ENCODE data around the gene SLC38A8.

Gene SLC38A8

GRCh38 chr16:84042308-84042878, at the start of gene SLC38A8:
TSS of gene SLC38A8 (minus strand) at chr16:84042795. CDS start at chr16:84042157, 638 bp downstream.
- H3K27ac ChIP-seq: no peak within 1 kb of the TSS
- TF ChIP-seq CTCF (conservative IDR thresholded peaks at IDR 0.05): no peak

- no peak overlapping the region for H3K27ac ChIP-seq
- no peak for TF ChIP-seq CTCF (conservative IDR thresholded peaks at IDR 0.05)
These were observed 48.9 kb upstream of the SLC38A8 start for GRCh38 chr16:84091460-84091859.

GRCh38 chr16:84090211-84090610, 47.6 kb upstream of the SLC38A8 start:
- TF ChIP-seq CTCF (conservative IDR thresholded peaks at IDR 0.05): no peak
- H3K27ac ChIP-seq: no peak overlapping the region

- H3K27ac ChIP-seq: no peak overlapping the region
- peak; percentile 25; the same call in 1 of the 2 replicates for TF ChIP-seq CTCF (conservative IDR thresholded peaks at IDR 0.05)
These were observed 46.2 kb upstream of the SLC38A8 start for GRCh38 chr16:84088695-84089395.

GRCh38 chr16:84087466-84088151, 45.0 kb upstream of the SLC38A8 start:
- TF ChIP-seq CTCF (conservative IDR thresholded peaks at IDR 0.05): no peak
- no peak overlapping the region for H3K27ac ChIP-seq

GRCh38 chr16:84087001-84087400, 44.4 kb upstream of the SLC38A8 start:
- no peak for TF ChIP-seq CTCF (conservative IDR thresholded peaks at IDR 0.05)
- no peak overlapping the region for H3K27ac ChIP-seq

GRCh38 chr16:84086341-84086740, 43.7 kb upstream of the SLC38A8 start:
- no peak for TF ChIP-seq CTCF (conservative IDR thresholded peaks at IDR 0.05)
- H3K27ac ChIP-seq: no peak overlapping the region
